H1 (cell line): ENCODE results near the gene FGD5. TPM values are rescaled to one million over a fixed set of nuclear protein-coding genes. Genes with fewer than 3 reads are reported as not detected.

Source experiments
- CTCF ChIA-PET: fragments of 300-600 bp; sonication (Branson Sonifier 250); formaldehyde crosslinking; loops from one replicate; lab custom pipeline; 2021; ENCODE audit not compliant: partially characterized antibody; lab: Charles Lee
- POLR2A ChIA-PET: fragments of 300-600 bp; sonication (Branson Sonifier 250); formaldehyde crosslinking; loops from one replicate; lab custom pipeline; 2021; ENCODE audit warnings: inconsistent platforms; ENCODE audit not compliant: partially characterized antibody; lab: Charles Lee
- DNase-seq, 2 experiments: peaks; one replicate each; pipeline versions ENCODE4 v3.0.0 to v3.0.0-alpha.2; 2010 to 2022; ENCODE audit warnings: low spot score in 2 of 2, low read depth in 1 of 2, mixed read lengths in 1 of 2
- FAIRE-seq: peaks from 2 replicates; lab custom pipeline; 2011; peaks lifted over from hg19 to GRCh38; lab: Jason Lieb, UNC
- H2AFZ ChIP-seq: 2 replicates; pipeline ENCODE4 v1.8.1; 2012; ENCODE audit warnings: low read length, inconsistent platforms
- H2AK5ac ChIP-seq: 2 replicates; pipeline ENCODE4 v1.6.1; 2013; ENCODE audit warnings: low read depth, low read length
- H2BK120ac ChIP-seq: replicated peaks from 2 replicates; pipeline ENCODE3; 2013; ENCODE audit warnings: low read depth, low read length, inconsistent platforms
- H2BK12ac ChIP-seq: 2 replicates; pipeline ENCODE4 v1.6.1; 2013; ENCODE audit warnings: low read depth, low read length
- H2BK15ac ChIP-seq: 2 replicates; pipeline ENCODE4 v1.6.1; 2013; ENCODE audit warnings: low read length
- H2BK20ac ChIP-seq: 2 replicates; pipeline ENCODE4 v1.6.1; 2013; ENCODE audit warnings: low read length
- H2BK5ac ChIP-seq: 2 replicates; pipeline ENCODE4 v1.6.1; 2013; ENCODE audit warnings: low read depth, low read length
- H3K14ac ChIP-seq: 2 replicates; pipeline ENCODE4 v1.6.1; 2013; ENCODE audit warnings: inconsistent platforms; ENCODE audit not compliant: insufficient read length
- H3K18ac ChIP-seq: 2 replicates; pipeline ENCODE4 v1.6.1; 2013; ENCODE audit warnings: low read length; ENCODE audit errors: extremely low read depth
- H3K23ac ChIP-seq: 2 replicates; pipeline ENCODE4 v1.6.1; 2013; ENCODE audit warnings: inconsistent platforms; ENCODE audit not compliant: insufficient read length
- H3K23me2 ChIP-seq: 2 replicates; pipeline ENCODE4 v1.6.1; 2013; ENCODE audit warnings: low read depth, low read length
- H3K27ac ChIP-seq: 2 replicates; pipeline ENCODE4 v1.6.1; 2011; ENCODE audit warnings: low read depth, low read length, inconsistent platforms
- H3K27me3 ChIP-seq, 4 experiments: replicated peaks in 1 of 4; 1 replicate in 1 of 4; 2 replicates in 3 of 4; pipeline versions ENCODE4 v1.6.1 to v1.8.1; 2011 to 2013; ENCODE audit warnings: low read length in 3 of 4, mild to moderate bottlenecking in 3 of 4, inconsistent platforms in 2 of 4, mixed read lengths in 2 of 4, moderate library complexity in 1 of 4; ENCODE audit not compliant: control insufficient read depth in 3 of 4, insufficient read depth in 3 of 4; ENCODE audit errors: extremely low read depth in 1 of 4
- H3K36me3 ChIP-seq, 4 experiments: 2 replicates each; pipeline versions ENCODE4 v1.6.1 to v1.8.1; 2011 to 2013; ENCODE audit warnings: mild to moderate bottlenecking in 4 of 4, low read length in 3 of 4, moderate library complexity in 2 of 4, control low read depth in 1 of 4, inconsistent platforms in 1 of 4; ENCODE audit not compliant: insufficient read depth in 4 of 4, control insufficient read depth in 2 of 4
- H3K4ac ChIP-seq: replicated peaks from 2 replicates; pipeline ENCODE3; 2013; ENCODE audit warnings: low read length, low read depth, mixed read lengths, inconsistent platforms; ENCODE audit not compliant: insufficient read length
- H3K4me1 ChIP-seq, 4 experiments: replicated peaks in 1 of 4; 1 replicate in 1 of 4; 2 replicates in 3 of 4; pipeline versions ENCODE4 v1.6.1 to v1.8.1; 2011 to 2013; ENCODE audit warnings: low read length in 3 of 4, inconsistent platforms in 2 of 4, mixed read lengths in 1 of 4; ENCODE audit not compliant: insufficient read depth in 4 of 4, control insufficient read depth in 3 of 4
- H3K4me2 ChIP-seq, 2 experiments: 2 replicates each; pipeline versions ENCODE4 v1.6.1 to v1.8.1; 2011 to 2013; ENCODE audit warnings: low read depth in 2 of 2, low read length in 2 of 2, control low read depth in 1 of 2, inconsistent platforms in 1 of 2, mild to moderate bottlenecking in 1 of 2; ENCODE audit not compliant: insufficient read depth in 1 of 2
- H3K4me3 ChIP-seq, 4 experiments: fragments of 200-600, 300-600 bp in 1 of 4; sonication (generic), shearing (Covaris generic), sonication (Bioruptor Twin) in 1 of 4; 2 replicates each; pipeline versions ENCODE4 v1.5.1 to v1.8.1; 2011 to 2016; ENCODE audit warnings: low read length in 4 of 4, low read depth in 3 of 4, control low read depth in 2 of 4, inconsistent platforms in 2 of 4, mild to moderate bottlenecking in 2 of 4, mixed read lengths in 1 of 4, moderate library complexity in 1 of 4; ENCODE audit not compliant: insufficient read depth in 2 of 4; ENCODE audit errors: extremely low read depth in 1 of 4
- H3K56ac ChIP-seq: replicated peaks from 2 replicates; pipeline ENCODE3; 2013; ENCODE audit warnings: low read depth, mild to moderate bottlenecking, mixed read lengths, low read length, inconsistent platforms; ENCODE audit not compliant: insufficient read length
- H3K79me1 ChIP-seq: 2 replicates; pipeline ENCODE4 v1.6.1; 2013; ENCODE audit warnings: low read depth, low read length, control low read depth
- H3K79me2 ChIP-seq, 2 experiments: 2 replicates each; pipeline versions ENCODE4 v1.6.1 to v1.8.1; 2012 to 2013; ENCODE audit warnings: low read length in 2 of 2, mild to moderate bottlenecking in 2 of 2, inconsistent platforms in 1 of 2; ENCODE audit not compliant: insufficient read depth in 2 of 2, control insufficient read depth in 1 of 2
- H3K9ac ChIP-seq, 4 experiments: replicated peaks in 1 of 4; 1 replicate in 1 of 4; 2 replicates in 3 of 4; pipeline versions ENCODE4 v1.6.1 to v1.8.1; 2011 to 2013; ENCODE audit warnings: low read depth in 3 of 4, low read length in 3 of 4, control low read depth in 2 of 4, mild to moderate bottlenecking in 2 of 4, moderate library complexity in 2 of 4, inconsistent platforms in 1 of 4; ENCODE audit errors: extremely low read depth in 1 of 4
- H3K9me3 ChIP-seq, 2 experiments: 2 replicates each; pipeline versions ENCODE4 v1.6.1 to v1.8.1; 2012 to 2013; ENCODE audit warnings: mild to moderate bottlenecking in 2 of 2, moderate library complexity in 2 of 2, control low read depth in 1 of 2, inconsistent platforms in 1 of 2, low read depth in 1 of 2, low read length in 1 of 2, mixed read lengths in 1 of 2; ENCODE audit not compliant: insufficient read depth in 2 of 2
- H4K20me1 ChIP-seq, 2 experiments: replicated peaks in 1 of 2; 2 replicates each; pipeline versions ENCODE3 to v1.8.1; 2011 to 2013; ENCODE audit warnings: inconsistent platforms in 2 of 2, low read length in 2 of 2, mild to moderate bottlenecking in 1 of 2; ENCODE audit not compliant: insufficient read depth in 2 of 2, control insufficient read depth in 1 of 2
- H4K5ac ChIP-seq: 2 replicates; pipeline ENCODE4 v1.6.1; 2013; ENCODE audit warnings: low read length, low read depth, mixed read lengths, inconsistent platforms; ENCODE audit not compliant: insufficient read length
- H4K8ac ChIP-seq: 2 replicates; pipeline ENCODE4 v1.8.0; 2013; ENCODE audit warnings: mild to moderate bottlenecking, moderate library complexity, low read length, inconsistent platforms; ENCODE audit not compliant: insufficient read depth; ENCODE audit errors: extremely low read depth
- H4K91ac ChIP-seq: replicated peaks from 2 replicates; pipeline ENCODE3; 2013; ENCODE audit warnings: low read length, mixed read lengths, inconsistent platforms; ENCODE audit not compliant: insufficient read length
- BACH1 ChIP-seq: IDR thresholded peaks from 2 replicates; pipeline ENCODE4 v1.6.1; 2012; ENCODE audit warnings: low read length, improper control_type of control experiment
- BRCA1 ChIP-seq: IDR thresholded peaks from 2 replicates; pipeline ENCODE4 v1.6.1; 2012; ENCODE audit warnings: low read depth, low read length, improper control_type of control experiment
- CREB1 ChIP-seq: IDR thresholded peaks from 2 replicates; pipeline ENCODE4 v1.6.1; 2012; ENCODE audit warnings: inconsistent platforms
- EZH2 ChIP-seq: fragments of 200-600 bp; sonication (generic); IDR thresholded peaks from 2 replicates; pipeline ENCODE4 v1.7.1; 2012; ENCODE audit warnings: low read depth, mild to moderate bottlenecking, moderate library complexity, low read length, inconsistent platforms; ENCODE audit not compliant: severe bottlenecking
- GABPA ChIP-seq: IDR thresholded peaks from 2 replicates; pipeline ENCODE4 v1.6.1; 2011; ENCODE audit warnings: mild to moderate bottlenecking, low read length, moderate library complexity, borderline replicate concordance; ENCODE audit not compliant: insufficient read depth
- NRF1 ChIP-seq: IDR thresholded peaks from 2 replicates; pipeline ENCODE4 v1.6.1; 2011; ENCODE audit warnings: mild to moderate bottlenecking, low read depth, low read length, improper control_type of control experiment
- PHF8 ChIP-seq: fragments of 200-600 bp; sonication (generic); conservative IDR thresholded peaks from 2 replicates; pipeline ENCODE4 v1.7.1; 2012; ENCODE audit warnings: low read depth, mild to moderate bottlenecking, inconsistent platforms, low read length, moderate library complexity
- POLR2A ChIP-seq, 2 experiments: IDR thresholded peaks; 1 replicate in 1 of 2; 2 replicates in 1 of 2; pipeline ENCODE4 v1.6.1; 2011; ENCODE audit warnings: low read depth in 2 of 2, low read length in 2 of 2, mild to moderate bottlenecking in 2 of 2; ENCODE audit errors: control extremely low read depth in 1 of 2
- RAD21 ChIP-seq, 2 experiments: IDR thresholded peaks in 1 of 2; conservative IDR thresholded peaks in 1 of 2; 2 replicates each; pipeline ENCODE4 v1.6.1; 2011; ENCODE audit warnings: low read depth in 2 of 2, low read length in 2 of 2, improper control_type of control experiment in 1 of 2, inconsistent platforms in 1 of 2, mild to moderate bottlenecking in 1 of 2, moderate library complexity in 1 of 2
- SIN3A ChIP-seq, 2 experiments: IDR thresholded peaks in 1 of 2; conservative IDR thresholded peaks in 1 of 2; 2 replicates each; pipeline ENCODE4 v1.6.1; 2011 to 2012; ENCODE audit warnings: low read length in 2 of 2, improper control_type of control experiment in 1 of 2, low read depth in 1 of 2, mild to moderate bottlenecking in 1 of 2
- TAF7 ChIP-seq: optimal IDR thresholded peaks from 2 replicates; pipeline ENCODE3; 2011; ENCODE audit warnings: low read depth, mild to moderate bottlenecking, inconsistent platforms, low read length, moderate library complexity, borderline replicate concordance
- WGBS, 2 experiments: shearing (Covaris generic) in 1 of 2; methylation state at CpG; one replicate each; pipeline versions ENCODE4 v1.1.6 to v1.1.7; 2013 to 2015; ENCODE audit warnings: low lambda C conversion rate in 2 of 2, mixed read lengths in 2 of 2, inconsistent platforms in 1 of 2, low coverage in 1 of 2, missing lambda C conversion rate in 1 of 2; ENCODE audit not compliant: insufficient replicate concordance in 2 of 2, insufficient coverage in 1 of 2, insufficient read length in 1 of 2; ENCODE audit errors: extremely low coverage in 1 of 2, missing lambda C conversion rate in 1 of 2; 5-methylcytosine and 5-hydroxymethylcytosine counted together
- polyA plus RNA-seq, 7 experiments: library from polyadenylated mRNA; depleted of rRNA in 3 of 7; stranded (reverse) in 5 of 7; unstranded in 2 of 7; fragments of >200 nt in 5 of 7; fragments of 200-250 nt in 2 of 7; gene quantifications; 1 replicate in 5 of 7; 2 replicates in 1 of 7; 4 replicates in 1 of 7; pipeline versions ENCODE4 v1.2.1 to v1.2.3, GENCODE V29; 2011 to 2013; ENCODE audit warnings: missing spikeins in 2 of 7, mixed read lengths in 2 of 7
- total RNA-seq: library from RNA; stranded (reverse); fragmentation: NEBNext Ultra II Directional; extraction: Animal tissue kit (Norgen Biotek cat#: 25700); gene quantifications from 2 replicates; pipeline ENCODE4 v1.2.1, GENCODE V29; 2021
- TF ChIP-seq, protein P1 (sequence below): IDR thresholded peaks from 2 replicates; pipeline ENCODE4 v1.6.1; 2012; ENCODE audit warnings: inconsistent platforms
- TF ChIP-seq, protein P2 (sequence below): IDR thresholded peaks from 2 replicates; pipeline ENCODE4 v1.6.1; 2011; ENCODE audit warnings: low read depth, mild to moderate bottlenecking, low read length; ENCODE audit not compliant: insufficient read depth

FGD5 gene
- total and polyA plus RNA-seq, 2 of the 8 experiments (the other 6 are each of a cell fraction or from before 2014, with no cell fraction given) = 4.7 to 14.3 TPM

GRCh38 chr3:14885307-14885706 is 66.5 kb downstream of the FGD5 start:
- no peak overlapping the region for H3K9ac ChIP-seq
- no peak overlapping the region for H2BK120ac ChIP-seq
- H3K14ac ChIP-seq = no peak overlapping the region
- H3K23ac ChIP-seq = no peak overlapping the region
- ChIA-PET CTCF (interaction anchor here (0.9 to 23.5 kb wide), 6 partner anchors 8 to 104 kb away, joined by 3 to 337 read pairs (median 6); no protein-coding TSS in a partner anchor), POLR2A (no interaction called here)
- no peak overlapping the region for H3K27ac ChIP-seq
- H3K56ac ChIP-seq = no peak overlapping the region
- no peaks in the 10 kb centered on the region for H3K36me3 ChIP-seq
- no peaks in the 10 kb centered on the region for H4K20me1 ChIP-seq
- no peak overlapping the region for H3K4me3 ChIP-seq
- H3K18ac ChIP-seq = no peak overlapping the region
- no peak overlapping the region for H2AK5ac ChIP-seq
- WGBS, 2 experiments = 93% methylated on average over 13 of the region's 13 CpGs; no CpG with 5 or more reads in 1 of the 2 experiments
- no peak overlapping the region for H3K4ac ChIP-seq
- H2BK20ac ChIP-seq = no peak overlapping the region
- H3K4me2 ChIP-seq = no peak overlapping the region
- H4K91ac ChIP-seq = no peak overlapping the region
- H3K79me1 ChIP-seq = no peaks in the 10 kb centered on the region; the same call in 1 of the 2 replicates
- H3K4me1 ChIP-seq = 0 out of 7 replicates have a peak, but pooled peaks cover 0 to 2% (median 0%) of the 10 kb centered on the region in 4 experiments
- H2BK5ac ChIP-seq = no peak overlapping the region
- no peak overlapping the region; the same call in 1 of the 2 replicates for H4K8ac ChIP-seq
- no peak overlapping the region for H2BK15ac ChIP-seq
- no peaks in the 10 kb centered on the region for H3K9me3 ChIP-seq
- no peak overlapping the region for H4K5ac ChIP-seq
- no peak for DNase-seq
- no peaks in the 10 kb centered on the region for H3K79me2 ChIP-seq
- no peak for FAIRE-seq
- H3K23me2 ChIP-seq = no peaks in the 10 kb centered on the region
- H2BK12ac ChIP-seq = no peak overlapping the region
- H3K27me3 ChIP-seq = no peaks in the 10 kb centered on the region
- no peak overlapping the region for H2AFZ ChIP-seq
- TF ChIP-seq TAF7 (no peak), RAD21 (IDR thresholded peaks at IDR 0.05 in 1 of 2, conservative IDR thresholded peaks at IDR 0.05 in 1 of 2; ENCODE audit: low read depth in 2 of 2, low read length in 2 of 2) (no peak), NRF1 (no peak), SIN3A (conservative IDR thresholded peaks at IDR 0.05 in 1 of 2, IDR thresholded peaks at IDR 0.05 in 1 of 2; ENCODE audit: low read depth in 1 of 2, low read length in 2 of 2) (no peak), PHF8 (no peak), BRCA1 (no peak), POLR2A (IDR thresholded peaks at IDR 0.05; ENCODE audit: control extremely low read depth in 1 of 2, low read depth in 2 of 2, low read length in 2 of 2) (no peak), CREB1 (no peak), GABPA (no peak), BACH1 (no peak), EZH2 (no peak)
- TF ChIP-seq, protein P1, sequence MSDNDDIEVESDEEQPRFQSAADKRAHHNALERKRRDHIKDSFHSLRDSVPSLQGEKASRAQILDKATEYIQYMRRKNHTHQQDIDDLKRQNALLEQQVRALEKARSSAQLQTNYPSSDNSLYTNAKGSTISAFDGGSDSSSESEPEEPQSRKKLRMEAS = no peak
- TF ChIP-seq, protein P2, sequence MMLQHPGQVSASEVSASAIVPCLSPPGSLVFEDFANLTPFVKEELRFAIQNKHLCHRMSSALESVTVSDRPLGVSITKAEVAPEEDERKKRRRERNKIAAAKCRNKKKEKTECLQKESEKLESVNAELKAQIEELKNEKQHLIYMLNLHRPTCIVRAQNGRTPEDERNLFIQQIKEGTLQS = no peak
